K562 (cell line): Measurements from ENCODE around the gene LRP3.

Source experiments
- ELK1 ChIP-seq: sonication (generic); formaldehyde crosslinking; IDR thresholded peaks from 2 replicates; pipeline ENCODE4 v1.8.1; 2022; ENCODE audit warnings: missing genetic modification reagents
- FOS ChIP-seq: IDR thresholded peaks from 3 replicates; pipeline ENCODE4 v1.6.1; 2011; ENCODE audit not compliant: insufficient read length; ENCODE audit errors: extremely low read depth
- HNRNPLL ChIP-seq: fragments of 200-400 bp; formaldehyde crosslinking; IDR thresholded peaks from 2 replicates; pipeline ENCODE4 v1.6.1; 2017; ENCODE audit warnings: low read length, low read depth, mild to moderate bottlenecking; ENCODE audit not compliant: poor library complexity, severe bottlenecking
- SAFB2 ChIP-seq: fragments of 200-400 bp; formaldehyde crosslinking; IDR thresholded peaks from 2 replicates; pipeline ENCODE4 v1.6.1; 2018; ENCODE audit warnings: borderline replicate concordance, low read length, low read depth, moderate library complexity; ENCODE audit not compliant: severe bottlenecking
- UBTF ChIP-seq, 2 experiments: IDR thresholded peaks; 2 replicates each; pipeline ENCODE4 v1.6.1; 2012; ENCODE audit warnings: improper control_type of control experiment in 2 of 2, low read depth in 2 of 2, low read length in 2 of 2, borderline replicate concordance in 1 of 2
- ZFP36 ChIP-seq: fragments of 150-350 bp; IDR thresholded peaks from 2 replicates; pipeline ENCODE4 v1.6.1; 2018; ENCODE audit warnings: low read length, low read depth; ENCODE audit not compliant: partially characterized antibody
- ZNF239 ChIP-seq: fragments of 250-450 bp; sonication (Bioruptor Pico); IDR thresholded peaks from 2 replicates; pipeline ENCODE4 v1.4.0; 2020; ENCODE audit warnings: mild to moderate bottlenecking
- ZNF431 ChIP-seq: sonication (generic); formaldehyde crosslinking; IDR thresholded peaks from 2 replicates; pipeline ENCODE4 v1.8.0; 2022; ENCODE audit warnings: mild to moderate bottlenecking, missing genetic modification reagents

GRCh38 chr19:33202546-33203507 lies 8.7 kb downstream of the LRP3 start:
- TF ChIP-seq ZNF239 (CRISPR knock-in tag) (no peak), UBTF (IDR thresholded peaks at IDR 0.05; ENCODE audit: borderline replicate concordance in 1 of 2, low read depth in 2 of 2, low read length in 2 of 2) (no peak), ZFP36 (no peak), FOS (no peak), ELK1 (no peak), ZNF431 (no peak), HNRNPLL (no peak), SAFB2 (no peak)
